ENCODE data around the gene FKBP1A.
A peak's percentile ranks its signal among the peaks of the same experiment; 100 is the strongest.
"Not testable (repeated sequence)": the region's sequence is repeated elsewhere in the genome, so short reads cannot be mapped to it uniquely, and the experiment has no call there.

The FKBP1A gene

GRCh38 chr20:1426231-1426849 lies 33.5 kb upstream of the FKBP1A start:
- TF ChIP-seq POLR2A (IDR thresholded peaks at IDR 0.05; ENCODE audit: low read length) (no peak), GATA1 (IDR thresholded peaks at IDR 0.05; ENCODE audit: low read depth, low read length) (no peak)
- DNase-seq, result no peak

DNA sequence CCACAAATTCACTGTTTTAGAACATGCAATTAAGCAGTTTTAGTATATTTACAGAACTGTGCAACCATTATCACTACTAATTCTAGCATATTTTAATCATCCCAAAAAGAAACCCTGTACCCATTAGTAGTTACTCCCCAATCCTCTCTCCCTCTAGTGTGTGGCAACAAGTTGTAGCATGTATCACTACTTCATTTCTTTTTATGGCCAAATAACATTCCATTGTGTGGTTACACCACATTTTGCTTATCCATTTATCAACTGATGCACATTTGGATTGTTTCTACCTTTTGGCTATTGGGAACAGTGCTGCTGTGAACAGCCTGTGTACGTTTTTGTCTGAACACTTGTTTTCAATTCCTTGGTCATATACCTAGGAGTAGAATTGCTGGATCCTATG lies 31.5 kb upstream of the FKBP1A start:
- TF ChIP-seq GATA1 (IDR thresholded peaks at IDR 0.05; ENCODE audit: low read depth, low read length), result no peak
- no peak for TF ChIP-seq POLR2A (IDR thresholded peaks at IDR 0.05; ENCODE audit: low read length)
- DNase-seq, result no peak

GRCh38 chr20:1423625-1424106 lies 30.8 kb upstream of the FKBP1A start:
- TF ChIP-seq GATA1 (IDR thresholded peaks at IDR 0.05; ENCODE audit: low read depth, low read length) (no peak), POLR2A (IDR thresholded peaks at IDR 0.05; ENCODE audit: low read length) (no peak)
- peak; percentile 32 to 52 for DNase-seq

GRCh38 chr20:1423206-1423605 lies 30.4 kb upstream of the FKBP1A start:
- no peak for DNase-seq
- TF ChIP-seq GATA1 (IDR thresholded peaks at IDR 0.05; ENCODE audit: low read depth, low read length) (no peak), POLR2A (IDR thresholded peaks at IDR 0.05; ENCODE audit: low read length) (no peak)

DNA sequence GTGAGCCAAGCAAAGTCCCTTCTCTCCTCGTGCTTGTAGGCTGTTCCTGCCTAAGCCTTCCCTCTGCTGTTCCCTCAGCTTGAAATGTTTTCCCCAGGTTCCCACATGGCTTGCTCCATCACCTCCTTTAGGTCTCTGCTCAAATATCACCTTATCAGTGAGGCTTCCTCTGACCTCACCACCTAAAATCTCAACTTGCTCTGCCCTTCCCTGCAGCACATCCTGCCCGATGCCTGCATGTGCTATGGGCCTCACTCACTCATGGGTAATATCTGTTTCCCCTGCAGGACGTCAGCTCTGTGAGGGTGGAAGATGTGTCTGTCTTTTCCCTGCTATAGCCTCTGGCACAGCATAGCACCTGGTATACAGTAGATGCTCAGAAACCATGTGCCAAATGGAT lies 29.9 kb upstream of the FKBP1A start:
- TF ChIP-seq GATA1 (IDR thresholded peaks at IDR 0.05; ENCODE audit: low read depth, low read length), result no peak
- no peak for TF ChIP-seq POLR2A (IDR thresholded peaks at IDR 0.05; ENCODE audit: low read length)
- no peak for DNase-seq

GRCh38 chr20:1420066-1420465 lies 27.2 kb upstream of the FKBP1A start:
- no peak for TF ChIP-seq GATA1 (IDR thresholded peaks at IDR 0.05; ENCODE audit: low read depth, low read length)
- TF ChIP-seq POLR2A (IDR thresholded peaks at IDR 0.05; ENCODE audit: low read length), result no peak
- no peak for DNase-seq

GRCh38 chr20:1418350-1418749 lies 25.5 kb upstream of the FKBP1A start:
- TF ChIP-seq GATA1 (IDR thresholded peaks at IDR 0.05; ENCODE audit: low read depth, low read length), result no peak
- DNase-seq, result no peak

GRCh38 chr20:1417790-1418189 lies 24.9 kb upstream of the FKBP1A start:
- no peak for TF ChIP-seq GATA1 (IDR thresholded peaks at IDR 0.05; ENCODE audit: low read depth, low read length)
- TF ChIP-seq POLR2A (IDR thresholded peaks at IDR 0.05; ENCODE audit: low read length), result no peak
- DNase-seq, result no peak

DNA sequence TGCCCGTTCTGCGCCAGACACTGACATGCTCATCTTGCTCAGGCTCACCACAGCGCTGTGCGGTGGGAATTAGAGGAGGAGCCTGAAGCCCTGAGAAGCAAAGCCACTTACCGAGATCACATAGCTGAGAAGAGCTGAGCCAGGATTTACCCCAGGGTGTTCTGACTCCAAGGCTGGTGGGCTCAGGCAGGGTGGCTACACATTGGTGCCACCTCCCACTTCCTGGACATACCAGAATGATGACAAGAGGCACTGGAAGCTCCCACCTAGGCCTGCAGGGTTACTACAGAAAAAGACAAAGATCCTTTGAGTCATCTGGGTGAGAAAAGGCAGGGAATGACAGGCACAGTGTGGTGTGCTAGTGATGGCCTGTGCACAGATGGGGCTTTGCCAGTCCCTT lies 24.4 kb upstream of the FKBP1A start:
- no peak for TF ChIP-seq GATA1 (IDR thresholded peaks at IDR 0.05; ENCODE audit: low read depth, low read length)
- no peak for TF ChIP-seq POLR2A (IDR thresholded peaks at IDR 0.05; ENCODE audit: low read length)
- DNase-seq, result no peak

- DNase-seq, result peak; percentile 10 to 51
- TF ChIP-seq GATA1 (IDR thresholded peaks at IDR 0.05; ENCODE audit: low read depth, low read length) (no peak), POLR2A (IDR thresholded peaks at IDR 0.05; ENCODE audit: low read length) (no peak)
Measured at GRCh38 chr20:1415667-1416468, 23.0 kb upstream of the FKBP1A start.

DNA sequence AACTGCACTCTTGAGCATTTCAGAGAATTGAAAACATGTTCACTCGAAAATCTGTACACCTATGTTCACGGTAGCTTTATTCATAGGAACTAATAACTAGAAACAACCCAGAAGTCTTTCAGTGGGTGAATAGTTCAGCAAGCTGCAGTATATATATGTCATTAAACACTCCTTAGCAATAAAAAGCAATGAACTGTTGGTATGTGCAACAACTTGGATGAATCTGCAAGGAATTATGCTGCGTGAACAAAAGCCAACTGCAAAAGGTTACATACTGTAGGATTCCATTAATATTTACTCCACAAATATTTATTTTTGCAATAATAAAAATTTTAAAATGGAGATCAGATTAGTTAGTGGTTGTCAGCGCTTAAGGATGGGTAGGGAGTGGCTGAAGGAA lies 22.1 kb upstream of the FKBP1A start:
- DNase-seq, result no peak
- TF ChIP-seq POLR2A (IDR thresholded peaks at IDR 0.05; ENCODE audit: low read length) (no peak), GATA1 (IDR thresholded peaks at IDR 0.05; ENCODE audit: low read depth, low read length) (no peak)

DNA sequence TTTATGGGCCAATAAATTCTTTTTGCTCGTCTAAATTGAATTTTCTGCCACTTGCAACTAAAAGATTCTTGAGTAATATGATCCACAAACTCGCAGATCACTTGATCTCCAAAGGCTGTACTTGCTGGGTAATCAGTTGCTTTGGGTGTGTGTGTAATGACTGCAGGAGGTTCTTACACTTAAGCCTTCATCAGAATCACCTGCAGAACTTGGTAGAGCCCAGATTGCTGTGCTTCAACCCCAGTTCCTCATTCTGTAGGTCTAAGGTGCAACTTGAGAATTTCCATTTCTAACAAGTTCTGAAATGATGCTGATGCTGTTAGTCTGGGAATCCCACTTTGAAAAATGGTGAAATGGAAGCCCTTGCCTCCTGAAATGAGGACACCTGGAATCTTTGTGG lies 12.9 kb upstream of the FKBP1A start:
- TF ChIP-seq GATA1 (IDR thresholded peaks at IDR 0.05; ENCODE audit: low read depth, low read length), result no peak
- TF ChIP-seq POLR2A (IDR thresholded peaks at IDR 0.05; ENCODE audit: low read length), result no peak
- DNase-seq, result no peak

DNA sequence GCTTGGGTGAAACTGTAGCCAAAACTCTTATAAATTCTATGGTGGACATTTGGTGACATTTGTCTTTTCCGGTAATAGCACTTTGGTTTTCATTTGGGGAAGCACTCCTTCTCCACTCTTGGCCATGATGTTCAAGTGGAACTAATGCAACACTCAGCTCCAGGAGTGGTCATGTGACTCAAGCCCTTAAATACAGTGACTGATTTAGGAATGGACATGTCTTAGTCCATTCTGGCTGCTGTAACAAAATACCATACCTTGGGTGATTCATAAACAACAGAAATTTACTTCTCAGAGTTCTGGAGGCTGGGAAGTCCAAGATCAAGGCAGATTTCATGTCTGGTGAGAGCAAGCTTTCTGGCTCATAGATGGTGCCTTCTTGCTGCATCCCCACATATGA lies 10.8 kb upstream of the FKBP1A start:
- DNase-seq, result no peak

DNA sequence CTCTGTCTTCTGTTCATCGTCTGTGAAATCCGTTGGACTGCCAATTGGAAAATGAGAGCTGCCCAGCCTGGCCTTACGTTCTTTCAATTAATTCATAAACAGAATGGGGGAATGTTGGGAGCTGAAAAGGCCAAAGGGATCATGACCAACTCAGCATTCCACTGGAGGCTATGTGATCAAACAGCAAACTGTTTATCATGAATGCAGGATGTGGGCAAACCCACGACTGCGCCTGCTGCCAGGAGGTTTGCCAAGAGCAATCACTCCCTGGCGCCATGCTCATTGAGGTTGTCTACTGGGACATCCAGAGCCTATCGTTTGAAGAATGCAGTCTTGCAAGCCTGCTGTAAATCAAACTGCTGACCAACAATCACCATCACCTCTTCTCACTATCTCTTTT lies 9.3 kb upstream of the FKBP1A start:
- DNase-seq, result no peak

More for the DNA sequence above, 10.8 kb upstream of the FKBP1A start:
- TF ChIP-seq GATA1 (IDR thresholded peaks at IDR 0.05; ENCODE audit: low read depth, low read length), result no peak
- TF ChIP-seq POLR2A (IDR thresholded peaks at IDR 0.05; ENCODE audit: low read length), result no peak

DNA sequence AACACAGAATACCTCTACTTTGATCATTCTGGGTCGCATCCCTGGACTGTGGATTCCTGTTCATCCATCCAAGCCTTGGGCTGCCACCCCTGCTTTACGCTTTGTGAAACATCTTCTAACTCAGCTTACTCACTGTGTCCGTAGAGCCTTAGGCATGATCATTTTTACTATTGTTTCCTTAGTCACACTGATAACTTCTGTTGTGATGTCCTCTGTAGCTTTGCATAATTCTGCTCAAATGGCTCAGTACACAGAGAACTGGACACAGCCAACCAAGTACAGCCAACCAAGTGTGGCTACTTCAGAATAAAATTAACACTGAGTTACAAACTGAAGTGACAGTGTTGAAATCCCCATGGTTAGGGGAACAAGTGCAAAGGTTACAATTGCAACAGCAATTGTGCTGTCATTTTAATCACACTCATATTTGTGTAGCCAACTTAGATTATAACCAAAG lies 8.6 kb upstream of the FKBP1A start:
- no peak for DNase-seq
- no peak for TF ChIP-seq GATA1 (IDR thresholded peaks at IDR 0.05; ENCODE audit: low read depth, low read length)
- TF ChIP-seq POLR2A (IDR thresholded peaks at IDR 0.05; ENCODE audit: low read length), result no peak

More for the DNA sequence above, 9.3 kb upstream of the FKBP1A start:
- TF ChIP-seq POLR2A (IDR thresholded peaks at IDR 0.05; ENCODE audit: low read length), result no peak
- no peak for TF ChIP-seq GATA1 (IDR thresholded peaks at IDR 0.05; ENCODE audit: low read depth, low read length)

DNA sequence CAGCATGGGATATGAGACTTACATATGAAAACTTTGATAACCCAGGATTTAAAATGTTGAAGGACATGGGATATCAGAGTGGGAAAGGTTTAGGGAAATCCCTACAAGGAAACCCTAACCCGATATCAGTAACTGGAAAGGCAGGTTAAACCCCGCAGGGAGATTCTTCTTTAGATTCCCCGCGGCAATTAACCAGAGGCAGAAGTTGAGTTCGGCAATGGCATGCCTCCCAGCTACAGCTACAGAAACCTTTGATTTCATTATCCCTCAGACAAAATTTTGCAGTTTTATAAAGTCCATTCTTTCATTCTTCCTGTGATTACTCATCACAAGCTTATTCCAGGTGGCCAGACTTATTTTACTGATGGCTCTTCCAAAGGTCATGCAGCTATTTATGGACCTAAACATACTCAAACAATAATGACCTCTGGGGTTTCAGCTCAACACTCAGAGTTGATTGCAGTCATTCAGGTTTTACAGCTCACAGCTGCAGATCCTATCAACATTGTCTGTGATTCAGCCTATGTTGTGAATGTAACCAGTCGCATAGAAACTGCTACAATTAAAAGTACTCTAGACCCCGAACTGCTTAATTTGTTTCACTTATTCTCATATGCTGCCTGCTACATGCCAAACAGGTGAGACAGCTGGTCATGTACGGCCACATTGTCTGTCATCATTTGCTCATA lies 7.0 kb upstream of the FKBP1A start:
- DNase-seq, result not testable (repeated sequence)

- not testable (repeated sequence) for DNase-seq
Measured at GRCh38 chr20:1398185-1398584, 5.3 kb upstream of the FKBP1A start.
